Cardiac muscle cell (in vitro differentiated cells and primary cell): ENCODE data around the gene HEPACAM2. TPM values are rescaled to one million over a fixed set of nuclear protein-coding genes. Genes with fewer than 3 reads are reported as not detected.
A peak's percentile ranks its signal among the peaks of the same experiment; 100 is the strongest.

Source experiments
- DNase-seq, 2 donors: peaks; one replicate each; pipeline versions ENCODE4 v3.0.0 to v3.0.0-alpha.2; 2010 to 2017; ENCODE audit warnings: low read depth in 1 of 2, low spot score in 1 of 2
- H3K27ac ChIP-seq: fragments of 200-600 bp; sonication (generic); 2 replicates; pipeline ENCODE4 v1.5.1; 2016
- H3K27me3 ChIP-seq: fragments of 200-600 bp; sonication (generic); 2 replicates; pipeline ENCODE4 v1.6.0; 2016; ENCODE audit warnings: control low read depth
- H3K36me3 ChIP-seq: fragments of 200-600 bp; sonication (generic); 2 replicates; pipeline ENCODE4 v1.5.1; 2016; ENCODE audit warnings: control low read depth
- H3K4me1 ChIP-seq: fragments of 200-600 bp; sonication (generic); 2 replicates; pipeline ENCODE4 v1.8.1; 2017; ENCODE audit warnings: low read depth, mild to moderate bottlenecking, mixed run types
- H3K4me3 ChIP-seq: fragments of 200-600 bp; sonication (generic); 2 replicates; pipeline ENCODE4 v1.5.1; 2016; ENCODE audit warnings: mild to moderate bottlenecking
- H3K9me3 ChIP-seq: fragments of 200-600 bp; sonication (generic); 2 replicates; pipeline ENCODE4 v1.5.1; 2017; ENCODE audit warnings: low read depth, mild to moderate bottlenecking, control low read depth
- CTCF ChIP-seq: IDR thresholded peaks from 2 replicates; pipeline ENCODE4 v1.5.1; 2012; ENCODE audit warnings: low read depth, mild to moderate bottlenecking, low read length
- polyA plus RNA-seq: library from polyadenylated mRNA; unstranded; fragments of >200 nt; fragmentation: Nextera tagmentation; extraction: Ambion mirVana; gene quantifications from 2 replicates; pipeline ENCODE4 v1.2.1, GENCODE V29; 2016
- total RNA-seq: library from RNA; depleted of rRNA; stranded (reverse); fragments of >200 nt; gene quantifications from 2 replicates; pipeline ENCODE4 v1.2.3, GENCODE V29; 2016

Gene HEPACAM2
- total and polyA plus RNA-seq, 2 experiments from 2014 or later, result not detected

DNA sequence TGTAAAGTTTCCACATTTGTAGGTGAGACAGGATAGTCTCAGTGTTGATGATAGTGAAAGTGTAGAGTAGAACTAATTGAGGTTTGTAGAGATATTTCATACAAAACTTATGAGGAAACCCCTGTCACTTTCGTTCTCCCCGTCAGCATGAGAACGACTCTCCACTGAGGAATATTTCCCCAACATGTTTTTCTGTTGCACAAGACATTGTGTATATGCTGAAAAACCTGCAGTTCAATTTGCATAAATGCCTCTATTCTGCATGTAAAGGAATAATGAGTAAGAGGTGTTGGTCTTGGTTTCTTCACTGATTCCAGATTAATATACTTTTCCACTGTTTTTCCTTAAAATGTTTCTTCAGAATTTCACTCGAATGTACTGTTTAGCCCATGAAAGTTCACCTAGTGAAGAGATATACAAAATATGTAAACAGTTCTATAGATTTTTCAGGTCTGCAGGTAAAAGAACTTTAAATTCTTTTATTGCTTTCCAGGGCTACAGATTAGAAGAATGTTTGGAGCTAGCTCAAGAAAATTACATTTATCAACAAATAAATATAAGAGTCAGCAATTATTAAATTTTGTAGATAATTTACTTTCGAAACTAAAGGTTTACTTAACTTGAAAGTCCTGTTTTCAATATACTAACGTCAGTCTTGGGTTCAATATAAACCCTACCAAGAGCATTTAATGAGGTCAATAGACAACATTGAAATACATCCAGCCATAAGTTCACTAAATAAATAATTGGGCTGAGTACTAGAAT lies 37.2 kb downstream of the HEPACAM2 start:
- Histone ChIP-seq H3K4me3 (no peak overlapping the region), H3K36me3 (no peaks in the 10 kb centered on the region), H3K27ac (no peak overlapping the region), H3K4me1 (no peaks in the 10 kb centered on the region), H3K9me3 (no peaks in the 10 kb centered on the region), H3K27me3 (peaks cover 21% of the 10 kb centered on the region)
- no peak for TF ChIP-seq CTCF
- no peak for DNase-seq

DNA sequence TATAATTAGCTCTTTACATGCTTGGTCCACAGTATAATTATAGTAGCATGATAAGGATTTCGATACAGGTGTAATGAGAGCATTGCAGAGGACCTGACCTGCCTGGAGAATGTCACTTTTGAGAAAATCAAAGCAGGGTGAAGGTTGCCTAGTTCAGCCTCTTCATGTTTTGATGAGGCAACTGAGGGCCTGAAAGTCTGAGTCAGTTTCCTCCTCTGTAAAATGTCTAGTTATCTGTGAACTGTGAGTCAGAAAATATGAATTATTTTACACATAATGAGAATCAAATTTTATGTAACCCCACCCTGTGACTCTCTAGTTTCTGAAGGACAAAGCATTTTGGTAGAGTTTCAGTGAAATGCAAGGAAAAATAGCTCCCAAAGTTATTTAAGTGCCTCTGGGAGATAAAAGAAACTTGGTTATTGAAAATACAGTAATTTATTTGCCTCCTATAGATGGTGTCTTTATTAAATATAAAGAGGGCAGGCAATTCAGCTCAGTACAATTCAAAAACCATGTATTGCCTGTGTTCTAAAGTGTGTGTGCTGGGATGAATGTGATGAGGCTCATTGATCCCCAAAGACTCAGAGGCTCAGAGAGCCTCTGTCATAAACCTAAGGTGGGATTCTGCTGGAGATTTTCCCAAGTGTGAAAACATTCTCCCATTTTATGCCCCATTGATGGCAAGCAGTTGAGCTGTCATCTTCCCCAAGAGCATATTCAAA lies 40.8 kb downstream of the HEPACAM2 start:
- H3K4me1 ChIP-seq, result no peaks in the 10 kb centered on the region
- no peak overlapping the region for H3K4me3 ChIP-seq
- H3K36me3 ChIP-seq, result no peaks in the 10 kb centered on the region
- no peak for TF ChIP-seq CTCF
- H3K27me3 ChIP-seq, result peaks cover under 1% of the 10 kb centered on the region
- peak in 1 of 2 donors; percentile 43 for DNase-seq
- H3K9me3 ChIP-seq, result no peaks in the 10 kb centered on the region
- H3K27ac ChIP-seq, result no peak overlapping the region

DNA sequence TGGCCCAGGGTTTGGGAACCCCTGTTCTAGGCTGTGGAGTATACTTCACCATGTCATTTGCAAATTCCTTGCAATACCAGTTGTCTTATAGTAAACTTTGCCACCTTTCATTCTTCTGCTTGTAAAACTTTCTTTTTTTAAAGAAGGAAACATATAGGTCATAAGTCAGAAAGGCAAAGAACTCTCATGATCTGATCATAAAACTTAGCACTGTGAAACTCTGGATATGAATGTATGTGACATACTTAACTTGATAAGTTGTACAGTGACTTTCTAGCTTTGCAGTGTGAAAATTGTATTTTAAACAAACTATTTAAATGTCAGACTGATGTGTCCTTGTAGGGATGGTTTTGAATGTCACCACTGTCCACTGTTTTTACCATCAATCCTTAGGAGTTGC lies 47.1 kb downstream of the HEPACAM2 start:
- DNase-seq, result no peak
- Histone ChIP-seq H3K9me3 (no peaks in the 10 kb centered on the region), H3K27me3 (no peaks in the 10 kb centered on the region), H3K27ac (no peak overlapping the region), H3K4me1 (no peaks in the 10 kb centered on the region), H3K4me3 (no peak overlapping the region), H3K36me3 (no peaks in the 10 kb centered on the region)
- no peak for TF ChIP-seq CTCF

DNA sequence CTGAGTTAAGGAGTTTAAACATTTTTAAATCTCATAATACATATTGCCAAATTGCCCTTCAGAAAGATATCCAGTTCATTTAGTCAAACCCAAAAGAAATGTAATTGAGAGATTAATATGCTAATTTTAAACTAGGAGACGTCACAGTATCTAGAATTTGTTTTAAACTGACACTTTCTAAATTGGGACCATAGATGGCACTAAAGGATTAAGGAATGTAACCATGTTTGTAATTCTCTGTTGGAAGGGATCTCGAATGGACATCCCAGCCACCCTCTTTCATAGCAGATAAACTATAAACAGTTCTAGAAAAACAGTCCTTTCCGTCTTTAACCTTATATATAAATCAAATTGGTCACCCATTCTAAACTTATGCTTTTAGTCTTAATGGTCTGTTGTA lies 48.1 kb downstream of the HEPACAM2 start:
- Histone ChIP-seq H3K4me3 (no peak overlapping the region), H3K36me3 (no peaks in the 10 kb centered on the region), H3K27me3 (no peaks in the 10 kb centered on the region), H3K9me3 (no peaks in the 10 kb centered on the region), H3K27ac (no peak overlapping the region), H3K4me1 (no peaks in the 10 kb centered on the region)
- peak in 1 of 2 donors; percentile 41 for DNase-seq
- peak; percentile 23 for TF ChIP-seq CTCF

GRCh38 chr7:93176992-93177580 lies 49.2 kb downstream of the HEPACAM2 start:
- DNase-seq, result no peak
- H3K27ac ChIP-seq, result no peak overlapping the region
- H3K9me3 ChIP-seq, result no peaks in the 10 kb centered on the region
- H3K36me3 ChIP-seq, result no peaks in the 10 kb centered on the region
- no peaks in the 10 kb centered on the region for H3K27me3 ChIP-seq
- no peak for TF ChIP-seq CTCF
- H3K4me3 ChIP-seq, result no peak overlapping the region
- no peaks in the 10 kb centered on the region for H3K4me1 ChIP-seq
